ENCODE results near the gene KLF16. TPM values are rescaled to one million over a fixed set of nuclear protein-coding genes. Genes with fewer than 3 reads are reported as not detected.
A peak's percentile ranks its signal among the peaks of the same experiment; 100 is the strongest.

The KLF16 gene
- total RNA-seq, 4 donors from 2014 or later = 1.4 to 7.1 (median 5.5) TPM

GRCh38 chr19:1872807-1873523, 9.6 kb upstream of the KLF16 start:
- no CpG with 5 or more reads among the region's 25 CpGs for WGBS, 2 donors (ENCODE audit: low coverage in 1 of 2)
- Histone ChIP-seq H3K27ac (peak overlapping the region; percentile 26 to 97 (median 92)), H3K4me1 (peaks cover 0 to 62% (median 24%) of the 10 kb centered on the region in 3 donors)

GRCh38 chr19:1871630-1872029, 8.3 kb upstream of the KLF16 start:
- 60 to 86% methylated on average over 1 of the region's 13 CpGs for WGBS, 2 donors (ENCODE audit: low coverage in 1 of 2)
- no peak for ATAC-seq
- Histone ChIP-seq H3K4me3 (no peak overlapping the region), H3K4me1 (peaks cover 0 to 54% (median 22%) of the 10 kb centered on the region in 3 donors), H3K27me3 (no peaks in the 10 kb centered on the region), H3K9me3 (no peaks in the 10 kb centered on the region), H3K36me3 (peaks cover 0 to 20% of the 10 kb centered on the region in 2 donors), H3K27ac (peak overlapping the region in 2 of 4 donors; percentile 15 to 97)
- TF ChIP-seq EP300 (IDR thresholded peaks at IDR 0.05) = no peak
- TF ChIP-seq POLR2A (IDR thresholded peaks at IDR 0.05) = no peak
- TF ChIP-seq, protein P1, sequence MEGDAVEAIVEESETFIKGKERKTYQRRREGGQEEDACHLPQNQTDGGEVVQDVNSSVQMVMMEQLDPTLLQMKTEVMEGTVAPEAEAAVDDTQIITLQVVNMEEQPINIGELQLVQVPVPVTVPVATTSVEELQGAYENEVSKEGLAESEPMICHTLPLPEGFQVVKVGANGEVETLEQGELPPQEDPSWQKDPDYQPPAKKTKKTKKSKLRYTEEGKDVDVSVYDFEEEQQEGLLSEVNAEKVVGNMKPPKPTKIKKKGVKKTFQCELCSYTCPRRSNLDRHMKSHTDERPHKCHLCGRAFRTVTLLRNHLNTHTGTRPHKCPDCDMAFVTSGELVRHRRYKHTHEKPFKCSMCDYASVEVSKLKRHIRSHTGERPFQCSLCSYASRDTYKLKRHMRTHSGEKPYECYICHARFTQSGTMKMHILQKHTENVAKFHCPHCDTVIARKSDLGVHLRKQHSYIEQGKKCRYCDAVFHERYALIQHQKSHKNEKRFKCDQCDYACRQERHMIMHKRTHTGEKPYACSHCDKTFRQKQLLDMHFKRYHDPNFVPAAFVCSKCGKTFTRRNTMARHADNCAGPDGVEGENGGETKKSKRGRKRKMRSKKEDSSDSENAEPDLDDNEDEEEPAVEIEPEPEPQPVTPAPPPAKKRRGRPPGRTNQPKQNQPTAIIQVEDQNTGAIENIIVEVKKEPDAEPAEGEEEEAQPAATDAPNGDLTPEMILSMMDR (IDR thresholded peaks at IDR 0.05) = no peak
- TF ChIP-seq POLR2AphosphoS5 (IDR thresholded peaks at IDR 0.05) = no peak

More at GRCh38 chr19:1872807-1873523, 9.6 kb upstream of the KLF16 start:
- no peaks in the 10 kb centered on the region for H3K27me3 ChIP-seq
- peak overlapping the region in 1 of 2 donors; percentile 75 for H3K4me3 ChIP-seq
- H3K9me3 ChIP-seq = no peaks in the 10 kb centered on the region
- ATAC-seq = no peak
- TF ChIP-seq EP300 (IDR thresholded peaks at IDR 0.05) = no peak
- TF ChIP-seq POLR2A (IDR thresholded peaks at IDR 0.05) = no peak
- TF ChIP-seq POLR2AphosphoS5 (IDR thresholded peaks at IDR 0.05) = no peak
- TF ChIP-seq, protein P1 (IDR thresholded peaks at IDR 0.05) = no peak
- H3K36me3 ChIP-seq = peaks cover 0 to 20% of the 10 kb centered on the region in 2 donors

GRCh38 chr19:1871140-1871597, 7.8 kb upstream of the KLF16 start:
- Histone ChIP-seq H3K4me3 (no peak overlapping the region), H3K36me3 (peaks cover 0 to 20% of the 10 kb centered on the region in 2 donors), H3K4me1 (peaks cover 0 to 50% (median 19%) of the 10 kb centered on the region in 3 donors), H3K27me3 (no peaks in the 10 kb centered on the region), H3K27ac (peak overlapping the region in 2 of 4 donors; percentile 15 to 97), H3K9me3 (no peaks in the 10 kb centered on the region)
- WGBS, 2 donors (ENCODE audit: low coverage in 1 of 2) = 73% methylated on average over 6 of the region's 15 CpGs; no CpG with 5 or more reads in 1 of the 2 donors
- TF ChIP-seq POLR2A (IDR thresholded peaks at IDR 0.05) (no peak), POLR2AphosphoS5 (IDR thresholded peaks at IDR 0.05) (no peak), EP300 (IDR thresholded peaks at IDR 0.05) (no peak)
- TF ChIP-seq, protein P1 (IDR thresholded peaks at IDR 0.05) = no peak
- ATAC-seq = no peak

- Histone ChIP-seq H3K36me3 (peaks cover 0 to 20% of the 10 kb centered on the region in 2 donors), H3K27ac (no peak overlapping the region), H3K27me3 (no peaks in the 10 kb centered on the region), H3K4me1 (peaks cover 0 to 48% (median 17%) of the 10 kb centered on the region in 3 donors), H3K9me3 (no peaks in the 10 kb centered on the region), H3K4me3 (no peak overlapping the region)
- ATAC-seq = no peak
- WGBS, 2 donors (ENCODE audit: low coverage in 1 of 2) = 71 to 76% methylated on average over 5 to 6 of the region's 7 CpGs
- TF ChIP-seq POLR2A (IDR thresholded peaks at IDR 0.05) = no peak
- TF ChIP-seq POLR2AphosphoS5 (IDR thresholded peaks at IDR 0.05) = no peak
- no peak for TF ChIP-seq EP300 (IDR thresholded peaks at IDR 0.05)
- TF ChIP-seq, protein P1 (IDR thresholded peaks at IDR 0.05) = no peak
Observed at GRCh38 chr19:1868971-1869370, 5.6 kb upstream of the KLF16 start.

Data from gastroesophageal sphincter (tissue), 4 donors.